GM11168 (cell line): ENCODE measurements around the gene WAC.
"Not testable (repeated sequence)": the region's sequence is repeated elsewhere in the genome, so short reads cannot be mapped to it uniquely, and the experiment has no call there.

Experiments used
- in situ Hi-C: fragments of 300-500 bp; cut with MboI; formaldehyde crosslinking; loops from one replicate; pipeline ENCODE4 v1.12.0; 2022; ENCODE audit warnings: low sequenced_read_pairs; ENCODE audit not compliant: unreplicated experiment

The WAC gene

DNA sequence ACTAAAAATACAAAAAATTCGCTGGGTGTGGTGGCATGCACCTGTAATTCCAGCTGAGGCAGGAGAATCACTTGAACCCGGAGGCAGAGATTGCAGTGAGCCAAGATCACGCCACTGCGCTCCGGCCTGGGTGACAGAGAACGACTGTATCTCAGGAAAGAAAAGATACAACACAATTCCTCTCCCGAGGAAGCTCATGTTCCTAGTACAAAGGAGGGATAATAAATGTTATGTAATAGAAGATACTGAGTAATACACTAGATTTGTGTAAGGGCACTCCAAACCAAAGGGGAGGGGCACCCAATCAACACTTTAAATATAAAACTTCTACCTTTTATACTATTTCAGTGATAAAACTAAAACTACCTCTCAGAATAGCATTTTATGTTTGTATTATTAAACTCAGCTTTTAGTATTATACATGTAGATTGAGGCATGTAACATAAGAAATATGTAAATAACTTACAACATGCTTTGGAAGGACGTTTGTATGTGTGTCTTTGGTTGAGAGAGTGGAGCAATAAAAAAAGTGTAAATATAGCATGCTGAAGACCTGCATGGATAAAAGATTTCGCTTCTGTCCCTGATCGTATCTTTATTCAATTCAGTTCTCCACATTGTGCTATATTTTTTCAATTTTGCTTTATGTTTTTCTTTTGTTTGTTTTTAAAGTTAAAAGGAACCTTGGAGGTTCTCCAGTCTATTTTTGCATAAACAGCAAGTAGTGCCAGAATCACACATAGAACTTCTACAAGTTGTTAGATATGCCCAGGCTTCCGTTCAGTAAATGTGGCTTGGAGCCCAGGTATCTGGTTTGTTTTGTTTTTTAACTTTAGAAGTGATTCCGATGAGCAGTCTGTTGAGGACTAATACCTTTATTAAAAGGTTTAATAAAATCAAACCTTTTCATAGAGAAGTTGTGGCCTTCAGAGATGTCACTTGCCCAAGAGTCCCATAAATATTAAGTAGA, 71.9 kb downstream of the WAC start:
- in situ Hi-C loops: no loop called here

DNA sequence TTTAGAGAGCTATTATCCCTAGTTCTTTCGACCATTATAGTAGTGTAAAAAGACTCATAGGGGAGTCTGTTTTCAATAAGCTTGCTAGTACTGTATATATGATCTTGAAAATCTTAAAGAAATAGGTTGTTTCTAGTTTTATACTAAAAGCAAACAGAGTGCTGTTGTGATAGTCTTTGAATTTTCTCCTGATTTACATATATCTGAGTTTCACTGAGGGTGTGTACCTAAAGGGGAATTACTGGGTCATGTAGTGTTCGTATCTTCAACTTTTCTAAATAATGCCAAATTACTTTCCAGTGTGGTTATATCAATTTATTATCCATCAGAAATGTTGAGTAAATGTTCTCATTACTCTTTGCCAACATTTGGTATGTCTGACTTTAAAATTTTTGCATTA, 73.7 kb downstream of the WAC start:
- in situ Hi-C loops: no loop called here

DNA sequence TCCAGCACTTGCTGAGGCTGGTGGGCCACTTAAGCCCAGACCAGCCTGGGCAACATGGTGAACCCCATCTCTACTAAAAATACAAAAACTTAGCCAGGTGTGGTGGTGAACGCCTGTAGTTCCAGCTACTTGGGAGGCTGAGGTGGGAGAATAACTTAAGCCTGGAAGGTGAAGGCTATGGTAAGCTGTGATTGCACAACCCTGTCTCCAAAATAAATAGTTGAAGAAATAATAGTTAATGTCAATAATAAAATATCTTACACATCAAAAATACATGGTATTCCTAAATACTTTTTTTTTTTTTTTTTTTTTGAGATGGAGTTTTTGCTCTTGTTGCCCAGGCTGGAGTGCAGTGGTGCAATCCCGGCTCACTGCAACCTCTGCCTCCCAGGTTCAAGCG, 76.7 kb downstream of the WAC start:
- in situ Hi-C loops: not testable (repeated sequence)

DNA sequence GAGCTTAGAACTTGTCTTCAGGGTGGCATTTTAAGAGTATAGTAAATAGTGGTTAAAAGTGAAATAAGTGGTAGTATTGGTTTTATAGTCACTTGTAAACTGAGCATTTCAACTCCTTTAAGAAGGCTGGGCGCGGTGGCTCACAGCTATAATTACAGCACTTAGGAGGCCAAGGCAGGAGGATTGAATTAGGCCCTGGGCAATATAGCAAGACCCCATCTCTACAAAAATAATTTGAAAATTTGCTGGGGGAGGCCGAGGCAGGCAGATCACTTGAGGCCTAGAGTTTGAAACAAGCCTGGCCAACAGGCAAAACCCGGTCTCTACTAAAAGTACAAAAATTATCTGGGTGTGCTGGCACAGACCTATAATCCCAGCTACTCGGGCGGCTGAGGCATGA, 80.0 kb downstream of the WAC start:
- in situ Hi-C loops: no loop called here

DNA sequence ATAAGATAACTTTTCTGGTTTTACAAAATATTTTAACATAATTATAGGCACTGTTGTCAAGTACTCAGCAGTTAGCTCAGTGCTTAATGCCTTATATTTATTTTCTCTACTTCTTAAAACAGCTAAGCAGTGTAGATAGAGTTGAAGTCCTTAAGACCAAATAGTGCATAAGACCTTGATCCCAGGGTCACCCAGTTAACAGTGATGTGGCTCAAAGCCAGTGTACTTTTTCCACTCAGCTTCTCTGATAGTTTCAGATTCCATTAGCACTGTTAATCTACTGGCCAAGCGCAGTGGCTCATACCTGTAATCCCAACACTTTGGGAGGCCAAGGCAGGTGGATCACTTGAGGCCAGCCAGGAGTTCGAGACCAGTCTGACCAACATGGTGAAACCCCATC, 83.6 kb downstream of the WAC start:
- in situ Hi-C loops: no loop called here

DNA sequence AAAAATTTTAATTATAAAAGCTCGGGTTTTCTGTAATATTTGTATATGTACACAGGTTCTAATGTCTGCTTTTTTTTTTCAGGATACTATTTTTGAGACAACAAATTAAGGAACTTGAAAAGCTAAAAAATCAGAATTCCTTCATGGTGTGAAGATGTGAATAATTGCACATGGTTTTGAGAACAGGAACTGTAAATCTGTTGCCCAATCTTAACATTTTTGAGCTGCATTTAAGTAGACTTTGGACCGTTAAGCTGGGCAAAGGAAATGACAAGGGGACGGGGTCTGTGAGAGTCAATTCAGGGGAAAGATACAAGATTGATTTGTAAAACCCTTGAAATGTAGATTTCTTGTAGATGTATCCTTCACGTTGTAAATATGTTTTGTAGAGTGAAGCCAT, 86.5 kb downstream of the WAC start:
- in situ Hi-C loops: no loop called here

DNA sequence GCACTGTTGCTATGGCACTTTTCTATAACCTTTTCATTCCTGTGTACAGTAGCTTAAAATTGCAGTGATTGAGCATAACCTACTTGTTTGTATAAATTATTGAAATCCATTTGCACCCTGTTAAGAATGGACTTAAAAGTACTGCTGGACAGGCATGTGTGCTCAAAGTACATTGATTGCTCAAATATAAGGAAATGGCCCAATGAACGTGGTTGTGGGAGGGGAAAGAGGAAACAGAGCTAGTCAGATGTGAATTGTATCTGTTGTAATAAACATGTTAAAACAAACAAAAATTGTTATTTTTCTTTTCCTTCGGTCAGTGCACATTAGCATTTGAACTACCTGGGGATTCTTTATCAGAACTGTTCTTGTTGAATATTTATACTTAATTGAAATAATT, 87.3 kb downstream of the WAC start:
- in situ Hi-C loops: no loop called here

DNA sequence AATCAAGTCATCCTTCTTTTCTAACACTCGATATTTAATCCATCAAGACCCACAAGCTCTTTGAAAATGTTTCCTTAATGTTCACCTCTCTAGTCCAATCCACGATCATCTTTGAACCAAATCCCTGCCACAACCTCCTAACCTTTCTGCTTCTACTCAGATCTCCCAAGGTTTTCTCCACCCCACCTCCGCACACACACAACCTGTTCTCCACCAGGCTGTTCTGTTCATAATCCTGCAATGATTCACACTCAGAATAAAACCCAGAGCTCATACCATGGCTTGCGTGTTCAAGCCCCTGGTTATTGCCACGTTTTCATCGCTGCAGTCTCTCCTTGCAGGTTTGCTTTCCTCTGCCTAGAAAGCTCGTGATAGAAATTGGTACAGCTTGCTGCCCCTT, 90.6 kb downstream of the WAC start:
- in situ Hi-C loops: no loop called here

DNA sequence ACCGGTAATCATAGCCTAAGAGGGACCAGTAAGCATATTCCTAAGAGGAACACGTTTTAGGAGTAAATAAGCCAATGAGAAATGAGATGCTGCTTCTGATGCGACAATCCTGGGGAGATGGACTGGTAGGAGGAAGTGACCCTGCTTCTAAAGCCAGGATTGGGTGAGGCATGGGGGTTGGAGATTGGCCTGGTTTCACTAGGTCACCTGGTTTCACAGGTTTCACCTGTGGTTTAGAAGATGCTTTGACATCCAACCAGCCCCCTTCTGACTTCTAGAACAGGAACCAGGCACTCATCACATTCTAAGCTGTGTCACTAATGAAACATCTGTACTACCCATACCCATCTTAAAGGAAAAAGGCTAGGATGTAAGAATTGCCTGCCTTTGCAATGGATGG, 91.4 kb downstream of the WAC start:
- in situ Hi-C loops: no loop called here

DNA sequence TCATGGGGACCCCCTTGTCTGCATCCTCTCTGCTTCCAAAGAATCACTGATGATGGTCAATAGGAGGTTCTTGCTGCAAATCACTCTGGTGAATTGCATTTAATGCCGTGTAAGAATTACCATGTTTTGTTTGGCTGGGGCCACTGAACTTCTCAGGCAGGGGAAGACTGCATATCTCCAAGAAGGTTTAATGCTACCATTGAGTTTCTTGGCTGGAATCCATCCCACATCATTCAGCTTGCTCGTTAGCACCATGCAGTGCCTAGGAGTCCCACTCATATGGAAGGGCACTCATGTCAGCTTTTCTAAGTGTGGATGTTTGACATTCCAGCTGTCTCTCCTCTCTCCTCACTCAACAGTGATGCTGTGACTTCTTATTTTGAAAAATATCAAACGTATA, 94.2 kb downstream of the WAC start:
- in situ Hi-C loops: no loop called here

DNA sequence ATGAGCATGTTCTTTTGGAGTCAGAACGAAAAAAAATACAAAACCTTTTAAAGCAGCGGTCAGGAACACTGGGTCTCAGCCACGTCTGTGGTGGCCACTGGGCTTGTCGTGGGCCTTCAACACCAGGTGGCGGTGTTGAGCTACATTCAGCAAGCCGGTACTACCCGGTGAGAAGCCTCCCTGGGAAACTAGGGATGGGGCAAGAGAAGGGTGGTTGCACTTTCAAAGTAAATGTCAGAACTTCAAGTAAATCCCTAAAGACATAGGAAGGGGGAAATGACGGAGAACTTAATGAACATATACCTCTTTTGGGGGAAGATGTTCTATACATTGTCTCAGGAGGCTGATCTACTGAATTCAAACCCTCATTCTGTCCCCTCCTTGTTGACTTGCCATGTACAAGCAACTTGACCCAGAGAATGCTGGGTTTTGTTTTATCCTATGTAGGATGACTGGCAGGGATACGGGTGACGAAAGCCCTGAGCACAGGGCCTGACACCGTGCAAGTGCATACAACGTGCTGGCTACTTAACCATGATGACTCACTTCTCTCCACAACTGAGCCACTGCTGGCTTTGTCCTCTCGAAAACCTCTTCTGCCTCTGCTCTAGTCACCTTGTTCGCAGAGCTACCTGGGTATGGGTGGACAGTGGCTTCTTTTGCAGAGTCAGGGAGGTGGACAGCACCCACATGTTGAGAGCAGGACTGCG, 95.4 kb downstream of the WAC start:
- in situ Hi-C loops: no loop called here

DNA sequence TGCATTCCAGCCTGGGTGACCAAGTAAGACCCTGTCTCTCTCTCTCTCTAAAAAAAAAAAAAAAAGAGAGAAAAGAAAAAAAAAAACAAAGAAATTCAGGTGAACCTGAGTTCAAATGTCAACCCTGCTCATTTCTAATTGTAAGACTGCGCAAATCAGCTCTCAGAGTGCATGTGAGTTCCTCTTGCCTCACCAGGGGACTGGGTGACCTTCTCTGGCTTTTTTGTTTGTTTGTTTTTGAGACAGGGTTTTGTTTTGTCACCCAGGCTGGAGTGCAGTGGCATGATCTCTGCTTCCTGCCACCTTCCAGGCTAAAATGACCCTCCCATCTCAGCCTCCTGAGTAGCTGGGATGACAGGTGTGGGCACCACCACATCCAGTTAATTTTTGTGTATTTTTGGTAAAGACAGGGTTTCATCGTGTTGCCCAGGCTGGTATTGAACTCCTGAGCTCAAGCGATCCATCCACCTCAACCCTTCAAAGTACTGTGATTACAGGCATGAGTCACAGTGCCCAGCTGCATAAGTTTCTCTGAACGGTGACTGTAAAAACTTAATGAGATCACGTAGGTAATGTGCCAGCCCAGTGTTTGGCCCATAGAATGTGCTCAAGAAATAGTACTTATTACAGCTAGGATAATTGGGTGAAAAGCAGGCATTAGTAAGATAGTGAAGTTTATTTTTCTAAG, 99.1 kb downstream of the WAC start:
- in situ Hi-C loops: no loop called here

DNA sequence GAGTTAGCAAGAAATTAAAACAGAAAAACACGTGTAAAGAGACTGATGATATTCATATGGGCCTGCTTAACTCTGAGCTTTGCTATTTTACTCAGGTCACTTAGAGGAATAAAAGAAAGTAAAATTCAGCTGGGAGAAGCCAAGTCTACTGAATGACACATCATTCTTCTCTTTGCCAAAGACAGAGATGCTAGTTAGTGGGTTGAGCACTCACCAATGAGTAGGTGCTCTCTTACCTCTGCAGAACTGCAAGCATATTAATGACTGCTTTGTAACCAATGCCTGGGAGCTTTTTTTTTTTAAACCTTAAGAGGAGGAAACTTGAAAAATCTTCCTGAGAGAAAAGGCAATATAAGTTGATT, 99.6 kb downstream of the WAC start:
- in situ Hi-C loops: no loop called here

DNA sequence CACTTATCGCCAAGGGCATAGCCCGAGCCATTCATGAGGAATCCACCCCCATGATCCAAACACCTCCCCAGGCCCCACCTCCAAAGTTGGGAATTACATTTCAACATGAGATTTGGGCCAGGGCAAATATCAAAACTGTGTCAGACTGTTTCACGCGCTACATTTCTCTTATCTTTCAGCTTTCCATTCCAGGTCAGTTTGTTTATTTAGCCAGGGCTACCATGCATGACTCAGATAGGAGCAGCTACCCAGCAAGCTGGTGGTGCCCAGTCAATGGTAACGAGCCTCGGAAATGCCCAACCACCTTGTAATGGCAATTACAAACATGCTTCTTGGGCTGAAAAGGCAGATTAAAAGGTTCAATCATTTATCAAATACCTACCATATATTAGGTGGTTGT, 100.8 kb downstream of the WAC start:
- in situ Hi-C loops: no loop called here

DNA sequence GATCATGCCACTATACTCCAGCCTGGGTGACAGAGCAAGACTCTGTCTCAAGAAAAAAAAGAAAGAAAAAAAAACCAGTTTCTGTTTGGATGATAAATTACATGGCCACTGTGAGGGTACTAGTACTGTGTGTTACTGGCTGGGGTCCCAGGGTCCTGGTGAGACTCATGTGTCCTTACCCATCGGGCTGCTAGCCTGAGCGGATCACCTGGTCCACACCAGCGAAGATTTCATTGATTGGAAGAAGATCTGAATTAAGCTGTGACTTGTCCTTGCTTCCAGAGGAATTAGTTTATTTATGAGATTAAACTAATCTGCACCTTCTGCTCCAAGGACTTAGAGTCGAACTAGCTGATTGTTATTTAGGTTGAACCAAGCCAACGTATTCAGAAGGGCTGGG, 104.4 kb downstream of the WAC start:
- in situ Hi-C loops: no loop called here

DNA sequence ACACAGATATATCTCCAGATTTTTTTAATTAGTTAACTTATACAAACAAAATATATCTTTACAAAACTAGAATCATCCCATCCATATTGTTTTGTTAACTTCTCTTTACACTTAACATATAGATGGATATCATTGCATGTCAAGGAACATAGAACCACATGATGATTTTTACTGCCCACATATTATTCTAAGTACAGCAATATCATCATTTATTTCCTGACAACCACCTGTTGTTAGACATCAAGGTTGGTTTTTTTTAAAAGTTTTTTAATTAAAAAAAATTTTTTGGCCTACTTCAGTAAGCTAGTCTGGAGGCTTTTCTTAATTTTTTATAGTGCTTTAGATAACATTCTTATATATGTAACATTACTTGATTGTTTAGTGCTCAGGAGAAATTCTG, 105.5 kb downstream of the WAC start:
- in situ Hi-C loops: no loop called here

DNA sequence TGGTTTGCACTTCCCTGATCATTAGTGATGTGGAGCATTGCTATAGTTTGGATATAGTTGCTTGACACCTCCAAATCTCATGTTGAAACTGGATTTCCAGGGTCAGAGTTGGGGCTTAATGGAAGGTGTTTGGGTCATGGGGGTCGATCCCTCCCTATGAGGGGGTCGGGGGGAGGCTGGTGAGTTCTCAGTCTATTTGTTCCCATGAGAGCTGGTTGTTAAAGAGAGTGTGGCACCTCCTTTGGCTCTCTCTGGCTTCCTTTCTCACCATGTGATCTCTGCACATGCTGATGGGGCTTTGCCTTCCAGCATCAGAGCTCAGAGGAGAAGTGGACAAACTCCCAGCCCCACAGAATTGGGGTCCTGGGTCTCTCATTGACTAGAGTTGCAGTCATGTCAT, 107.6 kb downstream of the WAC start:
- in situ Hi-C loops: no loop called here

DNA sequence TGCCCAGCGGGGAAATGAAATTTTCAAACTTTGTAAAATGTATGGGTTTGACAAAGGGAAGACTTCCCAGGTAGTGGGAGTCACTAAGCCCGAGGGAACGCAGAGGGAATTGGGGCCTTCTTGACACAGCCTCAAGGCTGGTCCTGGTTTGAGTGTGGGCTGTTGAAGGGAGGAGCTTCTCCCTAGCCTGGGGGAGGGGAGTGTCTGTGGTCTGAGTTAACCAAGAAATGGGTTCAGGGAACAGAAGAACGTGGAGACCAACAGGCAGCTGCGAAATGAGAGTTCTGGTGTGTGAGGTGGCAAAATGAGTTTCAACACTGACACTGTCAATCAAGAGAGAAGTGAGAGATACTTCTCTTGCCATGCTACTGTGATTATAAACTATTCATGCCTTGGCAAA, 111.7 kb downstream of the WAC start:
- in situ Hi-C loops: no loop called here

DNA sequence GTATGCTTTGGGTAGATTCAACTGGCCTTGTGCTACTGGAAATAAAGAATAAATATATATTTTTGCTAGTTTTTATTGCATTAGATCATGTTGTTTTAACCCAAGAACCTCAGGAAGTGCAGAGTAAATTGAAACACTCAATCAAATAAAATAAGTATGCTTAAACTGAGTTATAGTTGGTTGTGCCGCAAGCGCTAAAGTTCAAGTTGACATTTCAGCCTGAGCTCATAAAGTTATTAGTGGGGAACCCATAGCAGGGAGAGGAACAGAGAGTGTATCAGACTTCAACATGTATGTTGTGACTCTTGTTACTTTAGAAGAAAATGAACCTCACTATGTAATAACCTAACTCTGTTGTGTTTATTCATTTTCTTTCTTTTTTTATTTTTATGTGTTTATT, 119.2 kb downstream of the WAC start:
- in situ Hi-C loops: loop anchor here (25.0 kb wide), 1 partner anchor 485 kb away; no protein-coding TSS in a partner anchor

DNA sequence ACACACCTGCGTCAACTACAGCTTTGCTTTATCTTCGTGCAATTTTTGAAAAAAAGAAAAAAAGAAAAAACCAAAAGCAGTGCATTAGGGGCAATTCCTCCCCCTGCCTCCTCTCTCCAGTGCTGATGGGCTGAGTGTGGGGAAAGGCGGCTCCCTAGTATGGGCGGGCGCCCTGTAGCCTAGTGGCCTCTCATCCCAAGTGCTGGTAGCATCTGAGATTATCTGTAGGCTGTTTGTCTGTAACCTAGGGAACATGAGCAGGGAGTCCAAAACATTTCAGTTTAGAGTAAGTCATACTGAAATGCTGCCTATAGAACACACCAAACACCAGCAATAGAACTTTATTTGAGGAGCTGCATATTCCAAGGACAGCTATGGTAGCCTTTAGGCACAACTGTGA, 119.8 kb downstream of the WAC start:
- in situ Hi-C loops: loop anchor here (25.0 kb wide), 1 partner anchor 485 kb away; no protein-coding TSS in a partner anchor

DNA sequence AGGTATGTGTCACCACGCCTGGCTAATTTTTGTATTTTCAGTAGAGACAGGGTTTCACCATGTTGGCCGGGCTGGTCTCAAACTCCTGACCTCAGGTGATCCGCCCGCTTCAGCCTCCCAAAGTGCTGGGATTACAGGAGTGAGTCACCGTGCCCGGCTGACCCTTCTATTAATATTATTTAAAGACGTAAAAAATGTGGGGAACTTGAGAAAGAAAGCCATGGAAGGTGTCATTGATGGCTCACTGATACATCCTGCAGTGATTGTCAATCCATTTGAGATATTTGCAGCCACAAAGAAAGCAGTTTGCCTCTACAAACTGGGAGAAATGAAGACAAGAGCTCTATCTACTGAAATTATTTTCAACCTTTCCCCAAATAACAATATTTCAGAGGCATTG, 125.9 kb downstream of the WAC start:
- in situ Hi-C loops: loop anchor here (25.0 kb wide), 1 partner anchor 478 kb away; no protein-coding TSS in a partner anchor
